Activated CD4-positive, alpha-beta memory T cell treated with anti-CD3 and anti-CD28 coated beads for 36 hours (primary cell): ENCODE measurements around the gene SFXN5. TPM values are rescaled to one million over a fixed set of nuclear protein-coding genes. Genes with fewer than 3 reads are reported as not detected.
A peak's percentile ranks its signal among the peaks of the same experiment; 100 is the strongest.

Source experiments
- CTCF ChIA-PET: fragments of 350-600 bp; sonication (Branson Sonifier 250); formaldehyde crosslinking; loops from one replicate; lab custom pipeline; 2021; ENCODE audit warnings: antibody characterized with exemption, inconsistent platforms; lab: Charles Lee
- POLR2A ChIA-PET: fragments of 350-600 bp; sonication (Branson Sonifier 250); formaldehyde crosslinking; loops from one replicate; lab custom pipeline; 2021; ENCODE audit warnings: antibody characterized with exemption; lab: Charles Lee
- DNase-seq: peaks from one replicate; pipeline ENCODE4 v3.0.0-alpha.2; 2020
- H3K27ac Mint-ChIP-seq: one replicate; pipeline ENCODE4 v1.8.0; 2021; ENCODE audit warnings: mixed read lengths
- H3K27me3 Mint-ChIP-seq: one replicate; pipeline ENCODE4 v1.8.0; 2021; ENCODE audit warnings: mixed read lengths
- H3K36me3 Mint-ChIP-seq: one replicate; pipeline ENCODE4 v1.8.0; 2021; ENCODE audit warnings: mixed read lengths
- H3K4me1 Mint-ChIP-seq: one replicate; pipeline ENCODE4 v1.8.0; 2021; ENCODE audit warnings: low read depth, mixed read lengths
- H3K4me3 Mint-ChIP-seq: one replicate; pipeline ENCODE4 v1.8.0; 2021; ENCODE audit warnings: mild to moderate bottlenecking, mixed read lengths
- H3K9me3 Mint-ChIP-seq: one replicate; pipeline ENCODE4 v1.8.0; 2021; ENCODE audit warnings: mixed read lengths
- intact Hi-C: fragments of 100-400 bp; cut with micrococcal nuclease; formaldehyde crosslinking; loops from one replicate; pipeline ENCODE4 v1.15.1; 2023
- total RNA-seq, 2 experiments: library from RNA; stranded (reverse); gene quantifications; one replicate each; pipeline ENCODE4 v1.2.3, GENCODE V29; 2021

The SFXN5 gene
- total RNA-seq, 2 experiments from 2014 or later, result 4.5 to 7.6 TPM

DNA sequence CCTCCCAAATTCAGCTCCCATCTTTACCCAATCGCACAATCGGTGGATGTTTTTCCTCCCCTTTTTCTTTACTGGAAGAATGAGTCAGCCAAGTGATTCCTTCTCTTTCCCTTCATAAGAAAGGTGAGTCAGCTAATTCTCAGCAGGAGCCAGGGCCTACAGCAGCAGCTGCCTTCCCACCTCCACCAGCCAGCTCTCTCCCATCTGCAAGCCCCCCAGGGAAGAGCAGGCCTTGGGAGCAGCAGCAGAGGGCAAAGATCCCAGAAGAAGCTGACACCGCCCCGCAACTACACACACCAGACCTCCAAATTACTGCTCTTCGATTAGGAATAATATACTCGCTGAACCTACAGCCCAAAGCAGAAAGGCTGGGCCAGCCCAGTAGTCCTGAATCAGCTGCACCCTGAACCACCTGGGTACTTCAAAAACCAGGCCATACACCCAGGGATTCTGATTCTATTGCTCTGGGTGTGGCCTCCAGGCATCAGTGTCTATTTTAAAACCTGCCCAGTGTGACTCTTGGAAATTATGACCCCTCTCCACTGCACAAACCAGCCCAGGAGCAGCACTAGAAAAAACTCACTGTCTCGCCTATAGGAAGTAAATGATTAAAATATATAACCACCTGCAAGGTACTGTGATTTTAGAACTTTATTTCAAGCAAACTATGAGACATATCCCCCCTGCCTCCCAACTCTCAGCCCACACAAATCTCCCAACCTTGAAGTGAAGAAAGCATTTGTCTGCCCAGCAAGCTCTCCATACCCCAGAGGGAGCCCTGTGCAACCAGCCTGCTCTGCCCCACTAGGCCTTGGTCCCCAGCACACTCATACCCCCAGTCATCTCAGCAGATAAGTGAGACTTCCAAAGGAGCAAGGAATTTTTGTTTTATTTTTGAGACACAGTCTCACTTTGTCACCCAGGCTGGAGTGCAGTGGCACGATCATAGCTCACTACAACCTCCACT, 7.3 kb downstream of the SFXN5 start:
- H3K4me1 Mint-ChIP-seq, result peaks cover 32% of the 10 kb centered on the region
- CTCF ChIA-PET, result interaction anchor here (0.6 to 1.7 kb wide), 3 partner anchors 25 to 171 kb away, joined by 3 to 5 read pairs (median 4); no protein-coding TSS in a partner anchor
- no peak overlapping the region for H3K4me3 Mint-ChIP-seq
- no peaks in the 10 kb centered on the region for H3K27me3 Mint-ChIP-seq
- no peak for DNase-seq
- H3K36me3 Mint-ChIP-seq, result no peaks in the 10 kb centered on the region
- peak overlapping the region; percentile 65 for H3K27ac Mint-ChIP-seq
- H3K9me3 Mint-ChIP-seq, result no peaks in the 10 kb centered on the region
- POLR2A ChIA-PET, result no interaction called here
- intact Hi-C loops, result no loop called here

- H3K36me3 Mint-ChIP-seq, result no peaks in the 10 kb centered on the region
- ChIA-PET CTCF (interaction anchor here (1.7 kb wide), 1 partner anchor 171 kb away, joined by 5 read pairs; no protein-coding TSS in a partner anchor), POLR2A (no interaction called here)
- peaks cover 27% of the 10 kb centered on the region for H3K4me1 Mint-ChIP-seq
- intact Hi-C loops, result no loop called here
- no peaks in the 10 kb centered on the region for H3K27me3 Mint-ChIP-seq
- no peak overlapping the region for H3K27ac Mint-ChIP-seq
- no peak for DNase-seq
- no peaks in the 10 kb centered on the region for H3K9me3 Mint-ChIP-seq
- no peak overlapping the region for H3K4me3 Mint-ChIP-seq
Observed at GRCh38 chr2:73063472-73063871, 8.0 kb downstream of the SFXN5 start.

GRCh38 chr2:73059106-73059505, 12.4 kb downstream of the SFXN5 start:
- no peaks in the 10 kb centered on the region for H3K27me3 Mint-ChIP-seq
- H3K36me3 Mint-ChIP-seq, result peaks cover 15% of the 10 kb centered on the region
- H3K27ac Mint-ChIP-seq, result no peak overlapping the region
- no peak overlapping the region for H3K4me3 Mint-ChIP-seq
- no peak for DNase-seq
- ChIA-PET POLR2A (no interaction called here), CTCF (interaction anchor here (0.7 to 2.1 kb wide), 2 partner anchors 13 to 118 kb away, joined by 3 to 11 read pairs; partner anchors contain the start of gene SFXN5)
- intact Hi-C loops, result no loop called here
- peaks cover 13% of the 10 kb centered on the region for H3K4me1 Mint-ChIP-seq
- H3K9me3 Mint-ChIP-seq, result peaks cover 13% of the 10 kb centered on the region

GRCh38 chr2:73054980-73055379, 16.5 kb downstream of the SFXN5 start:
- no peaks in the 10 kb centered on the region for H3K4me1 Mint-ChIP-seq
- no peaks in the 10 kb centered on the region for H3K27me3 Mint-ChIP-seq
- no peak overlapping the region for H3K27ac Mint-ChIP-seq
- intact Hi-C loops, result no loop called here
- peaks cover 15% of the 10 kb centered on the region for H3K36me3 Mint-ChIP-seq
- H3K9me3 Mint-ChIP-seq, result peaks cover 13% of the 10 kb centered on the region
- POLR2A ChIA-PET, result no interaction called here
- no peak for DNase-seq
- no peak overlapping the region for H3K4me3 Mint-ChIP-seq
- CTCF ChIA-PET, result no interaction called here

DNA sequence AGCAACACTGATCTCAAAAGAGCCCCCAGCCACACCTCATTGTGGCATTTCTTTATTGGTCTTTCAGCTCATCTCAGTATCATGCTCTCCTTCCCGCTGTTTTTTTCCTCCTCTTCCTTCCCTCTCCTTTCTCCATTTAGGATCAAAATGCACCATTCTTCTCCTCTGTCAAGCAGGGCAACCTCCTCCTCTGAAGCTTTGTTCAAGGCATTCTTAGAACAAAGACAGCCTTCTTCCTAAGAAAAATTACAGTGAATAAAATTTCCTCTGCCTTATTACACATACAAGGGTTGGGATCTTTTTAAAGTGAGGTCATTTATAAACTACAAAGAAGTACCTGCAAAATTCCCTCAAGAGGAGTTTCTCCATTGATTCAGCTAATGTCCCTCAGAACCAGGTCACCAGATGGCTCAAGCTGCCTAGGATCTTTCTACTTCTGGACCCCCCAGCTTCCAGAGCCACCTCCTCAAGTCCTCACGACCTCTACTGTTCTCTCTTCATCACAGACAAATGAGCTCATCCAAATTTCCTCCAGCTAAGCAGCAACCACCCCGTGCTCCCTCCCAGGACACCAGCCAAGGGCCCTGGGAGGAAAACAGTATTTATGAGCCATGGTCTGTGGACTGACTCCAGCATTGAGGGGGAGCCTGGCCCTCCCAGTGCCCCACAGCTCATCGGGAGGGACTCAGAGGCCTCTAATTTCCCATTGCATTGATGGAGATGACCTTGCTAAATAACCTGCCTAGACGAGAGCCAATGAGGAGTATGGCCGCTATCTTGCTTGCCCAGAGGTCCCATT, 18.0 kb downstream of the SFXN5 start:
- Mint-ChIP-seq H3K4me3 (no peak overlapping the region), H3K36me3 (peaks cover 15% of the 10 kb centered on the region), H3K27me3 (no peaks in the 10 kb centered on the region), H3K9me3 (peaks cover 13% of the 10 kb centered on the region), H3K27ac (no peak overlapping the region), H3K4me1 (no peaks in the 10 kb centered on the region)
- POLR2A ChIA-PET, result no interaction called here
- CTCF ChIA-PET, result interaction anchor here (0.6 to 1.1 kb wide), 2 partner anchors 159 to 1253 kb away, joined by 3 to 4 read pairs; no protein-coding TSS in a partner anchor
- DNase-seq, result no peak
- intact Hi-C loops, result no loop called here

- no peak overlapping the region for H3K27ac Mint-ChIP-seq
- no peak overlapping the region for H3K4me3 Mint-ChIP-seq
- H3K9me3 Mint-ChIP-seq, result no peaks in the 10 kb centered on the region
- ChIA-PET CTCF (no interaction called here), POLR2A (no interaction called here)
- intact Hi-C loops, result no loop called here
- no peaks in the 10 kb centered on the region for H3K4me1 Mint-ChIP-seq
- no peaks in the 10 kb centered on the region for H3K36me3 Mint-ChIP-seq
- no peak for DNase-seq
- H3K27me3 Mint-ChIP-seq, result no peaks in the 10 kb centered on the region
Observed at GRCh38 chr2:73050121-73050545, 21.4 kb downstream of the SFXN5 start.

DNA sequence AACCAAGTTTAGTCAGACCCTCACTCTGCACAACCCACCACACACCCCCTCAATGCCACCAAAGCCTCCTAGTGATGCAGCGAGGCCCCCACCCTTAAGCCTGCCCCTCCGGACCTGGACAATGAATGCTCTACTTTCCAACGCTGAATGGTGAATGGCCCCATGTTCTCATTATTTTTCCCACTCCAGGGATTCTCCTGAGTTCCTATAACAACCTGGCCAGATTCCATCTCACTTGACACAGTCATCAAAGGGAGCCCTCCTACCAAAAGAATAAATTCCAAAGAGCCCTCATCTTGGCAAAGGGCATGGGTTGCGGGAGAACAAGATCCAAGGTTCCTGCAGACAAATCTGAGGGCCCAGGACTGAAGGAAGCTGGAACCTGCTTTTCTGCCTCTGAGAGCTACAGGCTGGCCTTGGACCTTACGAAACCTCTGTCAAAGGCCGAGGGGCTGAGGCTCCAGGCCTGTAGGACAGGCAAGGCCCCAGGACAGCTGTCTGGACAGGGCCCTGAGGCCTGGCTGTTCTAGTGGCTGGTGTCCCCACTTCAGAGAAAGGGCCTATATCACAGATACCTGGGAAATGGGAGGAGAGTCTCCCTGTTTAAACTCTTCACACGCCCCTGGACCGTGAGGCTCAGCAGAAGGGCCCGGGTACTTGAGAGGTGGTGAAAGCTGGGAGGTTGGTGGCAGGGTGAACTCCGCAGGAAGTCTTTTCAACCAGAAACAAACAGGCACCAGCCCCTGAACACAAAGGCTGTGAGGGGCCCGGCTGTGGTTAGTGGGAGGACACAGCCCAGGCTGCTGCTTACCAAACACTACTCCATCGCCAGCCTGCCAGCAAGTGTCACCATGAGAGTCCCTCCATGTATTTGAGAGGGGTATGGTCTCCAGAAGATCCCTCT, 27.3 kb downstream of the SFXN5 start:
- ChIA-PET CTCF (no interaction called here), POLR2A (no interaction called here)
- Mint-ChIP-seq H3K27me3 (no peaks in the 10 kb centered on the region), H3K4me1 (no peaks in the 10 kb centered on the region), H3K9me3 (no peaks in the 10 kb centered on the region), H3K27ac (no peak overlapping the region), H3K4me3 (no peak overlapping the region), H3K36me3 (no peaks in the 10 kb centered on the region)
- no peak for DNase-seq
- intact Hi-C loops, result no loop called here

- no peaks in the 10 kb centered on the region for H3K4me1 Mint-ChIP-seq
- H3K4me3 Mint-ChIP-seq, result no peak overlapping the region
- no peaks in the 10 kb centered on the region for H3K36me3 Mint-ChIP-seq
- no peak overlapping the region for H3K27ac Mint-ChIP-seq
- POLR2A ChIA-PET, result no interaction called here
- no peaks in the 10 kb centered on the region for H3K9me3 Mint-ChIP-seq
- intact Hi-C loops, result no loop called here
- H3K27me3 Mint-ChIP-seq, result no peaks in the 10 kb centered on the region
- CTCF ChIA-PET, result no interaction called here
- no peak for DNase-seq
Observed at GRCh38 chr2:73043276-73043675, 28.2 kb downstream of the SFXN5 start.

DNA sequence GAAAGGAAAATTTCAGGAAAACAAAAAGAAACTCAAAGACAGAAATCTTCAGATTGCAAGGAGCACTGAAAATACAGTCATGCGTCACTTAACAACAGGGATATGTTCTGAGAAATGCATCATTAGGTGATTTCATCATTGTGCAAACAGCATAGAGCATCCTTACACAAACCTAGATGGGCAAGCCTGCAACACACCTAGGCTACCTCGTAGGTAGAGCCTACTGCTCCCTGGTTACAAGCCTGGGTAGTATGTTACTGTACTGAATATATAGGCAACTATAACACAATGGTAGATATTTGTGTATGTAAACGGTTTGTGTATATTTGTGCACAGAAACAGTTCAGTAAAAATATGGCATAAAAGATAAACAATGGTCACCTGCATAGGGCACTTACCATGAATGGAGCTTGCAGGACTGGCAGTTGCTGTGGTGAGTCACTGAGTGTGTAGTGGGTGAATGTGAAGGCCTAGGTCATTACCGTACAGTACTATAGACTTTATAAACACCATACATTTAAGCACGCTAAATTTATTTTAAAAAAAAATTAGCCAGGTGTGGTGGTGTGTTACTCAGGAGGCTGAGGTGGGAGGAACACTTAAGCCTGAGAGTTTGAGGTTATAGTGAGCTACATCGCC, 33.4 kb downstream of the SFXN5 start:
- Mint-ChIP-seq H3K36me3 (no peaks in the 10 kb centered on the region), H3K27me3 (no peaks in the 10 kb centered on the region), H3K9me3 (no peaks in the 10 kb centered on the region), H3K27ac (no peak overlapping the region), H3K4me3 (no peak overlapping the region), H3K4me1 (no peaks in the 10 kb centered on the region)
- POLR2A ChIA-PET, result no interaction called here
- CTCF ChIA-PET, result interaction anchor here (0.6 to 1.4 kb wide), 2 partner anchors 45 to 1706 kb away, joined by 3 read pairs; partner anchors contain the start of gene ZNF638
- intact Hi-C loops, result no loop called here
- no peak for DNase-seq

- H3K36me3 Mint-ChIP-seq, result no peaks in the 10 kb centered on the region
- ChIA-PET CTCF (no interaction called here), POLR2A (no interaction called here)
- intact Hi-C loops, result no loop called here
- H3K9me3 Mint-ChIP-seq, result no peaks in the 10 kb centered on the region
- H3K4me1 Mint-ChIP-seq, result no peaks in the 10 kb centered on the region
- DNase-seq, result no peak
- no peak overlapping the region for H3K4me3 Mint-ChIP-seq
- no peaks in the 10 kb centered on the region for H3K27me3 Mint-ChIP-seq
- no peak overlapping the region for H3K27ac Mint-ChIP-seq
Observed at GRCh38 chr2:73036766-73037165, 34.7 kb downstream of the SFXN5 start.
